ENCODE results near the gene PODN.
A peak's percentile ranks its signal among the peaks of the same experiment; 100 is the strongest.

PODN gene

DNA sequence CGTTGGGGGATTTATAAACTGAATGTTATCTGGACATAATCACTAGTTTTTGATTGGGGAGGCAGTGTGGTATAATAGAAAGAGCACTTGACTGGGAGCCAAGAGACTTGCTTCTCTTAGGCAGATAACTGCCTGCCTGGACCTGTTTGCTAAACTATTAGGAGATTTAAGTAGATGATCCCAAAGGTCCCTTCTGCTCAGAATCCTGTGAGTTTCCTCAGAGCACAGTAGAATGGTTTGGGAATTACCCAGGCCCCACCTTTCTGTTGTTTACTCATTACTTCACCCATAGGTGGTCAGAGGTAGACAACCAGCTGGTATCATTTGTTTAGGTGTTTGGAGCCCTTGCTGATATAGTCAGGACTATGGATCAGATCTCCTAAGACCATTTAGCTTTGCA lies 10.3 kb upstream of the PODN start:
- DNase-seq = no peak

DNA sequence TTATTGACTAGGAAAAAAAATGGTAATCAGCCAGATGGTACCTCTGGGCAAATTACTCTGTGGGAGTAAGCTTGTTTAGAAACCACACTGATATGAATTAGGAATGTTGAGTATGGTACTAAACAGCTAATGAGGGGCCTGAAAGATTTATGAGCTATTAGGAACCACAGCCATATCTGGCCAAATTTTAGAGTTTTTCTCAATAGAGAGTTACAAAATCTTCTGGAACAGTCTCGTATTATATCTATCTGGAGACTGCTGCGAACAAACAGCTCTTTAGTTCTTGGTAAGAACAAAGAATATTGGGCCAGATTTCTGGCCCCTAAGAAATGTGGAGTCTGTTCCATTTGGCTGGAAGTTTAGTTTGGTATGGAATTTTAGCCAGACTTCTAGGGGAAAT lies 4.9 kb upstream of the PODN start:
- no peak for DNase-seq

DNA sequence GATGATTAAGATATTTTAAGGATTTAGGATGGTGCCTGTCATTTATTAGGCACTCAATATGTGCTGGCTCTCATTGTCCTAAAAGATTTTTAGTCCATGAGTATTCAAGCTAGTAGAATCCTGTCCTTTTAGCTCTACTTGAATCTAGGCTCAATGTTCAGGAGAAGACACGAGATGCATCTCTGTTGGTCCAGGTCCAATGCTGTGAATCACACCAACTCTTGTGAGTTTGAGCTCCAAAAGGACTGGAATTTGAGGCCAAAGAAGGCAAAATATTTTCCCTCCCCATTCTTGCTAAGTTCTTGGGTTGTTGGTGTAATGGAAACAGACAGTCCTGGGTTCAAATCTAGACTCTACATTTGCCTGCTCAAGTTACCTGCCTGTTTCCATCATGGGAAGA lies 1.4 kb upstream of the PODN start:
- no peak for DNase-seq

DNA sequence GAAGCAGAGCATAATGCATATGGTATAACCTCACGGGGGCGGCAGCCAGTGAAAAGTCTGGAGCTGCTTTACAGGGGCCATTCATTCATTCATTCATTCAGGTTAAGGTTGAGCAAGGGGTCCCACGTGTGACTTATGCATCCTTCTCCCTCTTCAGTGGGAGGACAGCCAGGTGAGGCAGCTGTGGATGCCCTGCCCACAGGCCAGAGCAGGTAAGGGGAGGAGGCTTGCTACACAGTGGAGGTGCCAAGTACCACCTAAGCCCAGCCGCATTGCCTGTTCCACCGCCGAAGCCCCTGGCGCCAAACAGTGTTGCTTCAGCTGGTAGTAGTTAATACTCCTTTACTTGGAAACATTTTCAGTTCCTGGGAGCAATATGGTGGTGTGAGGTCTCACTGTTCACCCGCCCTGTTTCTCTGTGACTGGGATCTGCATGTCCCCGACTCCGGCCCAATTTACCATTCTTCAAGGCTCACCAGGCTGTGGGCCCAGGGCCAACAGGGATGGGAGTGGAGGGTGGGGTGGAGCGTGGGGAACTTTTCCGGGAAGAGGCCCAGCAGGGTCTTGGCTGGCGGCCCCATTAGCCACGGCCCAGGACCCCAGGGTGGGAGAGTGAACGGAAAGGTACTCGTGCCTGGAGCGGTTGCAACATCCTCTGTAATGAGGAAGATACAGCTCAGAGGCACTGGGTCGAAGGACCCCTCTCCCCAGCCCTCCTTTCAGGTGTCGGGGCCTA lies 722 bp upstream of the PODN start:
- DNase-seq = no peak

DNA sequence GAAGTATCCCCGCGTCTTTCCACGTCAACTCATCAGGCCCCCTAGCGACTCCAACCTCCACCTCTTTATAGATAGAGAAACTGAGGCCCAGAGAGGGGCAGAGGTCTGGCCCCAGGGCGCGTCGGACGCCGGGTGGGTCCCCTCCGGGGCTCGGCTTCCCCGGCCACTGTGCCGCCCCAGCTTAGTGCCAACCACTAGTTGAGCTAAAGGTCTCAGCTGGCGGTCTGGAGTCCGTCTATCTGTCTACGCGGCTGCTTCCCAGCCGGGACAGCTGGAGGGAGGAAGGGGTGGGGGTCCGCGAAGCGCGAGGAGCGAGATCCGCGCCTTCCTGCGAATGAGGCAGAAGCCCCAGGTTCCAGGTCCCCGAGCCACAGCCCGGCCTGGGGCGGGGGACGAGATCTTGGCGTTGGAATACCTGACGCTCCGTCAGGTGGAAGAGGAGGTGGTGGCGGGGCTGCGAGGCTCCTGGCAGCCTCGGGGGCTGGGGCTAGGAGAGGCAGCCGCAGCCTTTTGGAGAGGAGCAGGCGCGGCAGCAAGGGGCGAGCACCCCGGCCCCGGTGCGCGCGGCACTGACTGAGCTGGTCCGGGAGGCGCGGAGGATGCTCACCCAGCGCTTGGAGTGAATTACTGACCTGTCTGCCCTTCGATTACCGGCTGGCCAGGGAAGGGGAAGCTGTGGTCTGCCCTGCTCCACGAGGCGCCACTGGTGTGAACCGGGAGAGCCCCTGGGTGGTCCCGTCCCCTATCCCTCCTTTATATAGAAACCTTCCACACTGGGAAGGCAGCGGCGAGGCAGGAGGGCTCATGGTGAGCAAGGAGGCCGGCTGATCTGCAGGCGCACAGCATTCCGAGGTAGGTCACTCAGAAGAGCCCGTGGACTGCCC lies 937 bp downstream of the PODN start:
- no peak for DNase-seq

DNA sequence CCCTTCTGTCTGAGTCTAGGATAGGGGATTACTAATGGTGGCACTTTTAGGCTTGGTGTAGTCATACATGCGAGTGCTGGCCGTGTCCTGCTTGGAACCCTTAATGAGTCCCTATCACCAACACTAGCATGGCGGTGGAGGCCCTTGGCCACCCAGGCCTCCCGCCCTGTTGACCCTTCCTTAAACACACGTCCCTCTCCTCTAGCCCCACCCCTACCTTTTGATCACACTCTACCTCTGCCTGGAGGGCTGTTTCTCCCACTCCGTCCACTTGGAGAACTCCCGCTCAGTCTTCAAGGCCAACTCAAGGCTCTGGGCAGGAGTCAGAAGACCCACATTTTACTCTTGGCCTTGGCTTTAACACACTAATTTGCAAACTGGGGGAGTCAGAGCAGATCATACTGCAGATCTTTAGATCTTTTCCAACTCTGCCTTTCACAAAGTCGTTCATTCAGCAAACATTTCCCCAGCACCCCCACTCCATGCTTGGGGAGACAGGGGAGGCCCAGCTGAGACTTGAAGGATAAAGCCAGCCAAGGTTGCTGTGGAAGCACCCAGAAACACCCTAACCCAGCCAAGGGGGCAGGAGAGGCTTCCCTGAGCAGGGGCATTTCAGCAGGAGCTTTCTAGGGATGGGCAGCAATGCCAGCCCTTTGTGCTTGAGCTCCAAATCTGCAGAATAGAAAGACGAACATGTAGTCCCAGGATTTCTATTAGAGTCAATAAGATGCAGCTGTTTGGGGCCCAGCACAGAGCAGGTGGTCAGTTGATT lies 1.9 kb downstream of the PODN start:
- DNase-seq = no peak

DNA sequence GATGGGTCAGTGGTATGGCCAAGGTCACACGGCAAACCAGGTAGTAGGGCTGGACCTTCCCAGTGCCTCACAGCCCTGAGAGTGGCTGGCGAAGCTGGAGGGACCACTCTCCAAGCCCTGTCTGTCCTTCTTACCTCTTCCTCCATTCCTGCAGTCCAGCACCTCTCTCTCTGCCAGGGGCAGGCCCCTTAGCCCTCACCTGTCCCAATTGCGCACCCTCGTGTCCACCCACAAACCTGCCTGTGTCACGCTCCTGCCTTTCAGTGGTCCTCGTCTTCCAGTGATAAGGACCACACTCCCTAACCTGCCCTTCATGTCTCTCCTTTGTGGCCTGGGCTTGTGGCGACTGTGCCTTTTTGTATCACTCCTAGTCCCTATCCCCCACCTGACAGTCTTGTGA lies 3.4 kb downstream of the PODN start:
- no peak for DNase-seq

DNA sequence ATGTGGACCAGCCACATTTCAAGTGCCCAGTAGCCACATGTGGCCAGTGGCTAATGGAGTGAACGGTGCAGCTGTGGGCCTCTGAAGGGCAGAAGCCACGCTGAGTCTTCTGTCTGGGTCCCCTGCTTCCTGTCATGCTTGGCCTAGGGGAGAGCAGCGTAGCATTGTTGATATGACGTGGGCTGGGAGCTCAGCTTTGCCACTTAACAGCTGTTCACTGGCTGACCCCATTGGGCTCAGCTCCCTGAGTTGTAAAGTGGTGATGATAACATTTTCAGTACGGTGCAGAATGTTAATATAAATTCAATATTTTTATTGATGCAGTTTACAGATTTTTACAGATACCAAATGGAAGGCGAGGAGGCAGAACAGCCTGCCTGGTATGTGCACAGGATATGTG lies 4.5 kb downstream of the PODN start:
- no peak for DNase-seq

DNA sequence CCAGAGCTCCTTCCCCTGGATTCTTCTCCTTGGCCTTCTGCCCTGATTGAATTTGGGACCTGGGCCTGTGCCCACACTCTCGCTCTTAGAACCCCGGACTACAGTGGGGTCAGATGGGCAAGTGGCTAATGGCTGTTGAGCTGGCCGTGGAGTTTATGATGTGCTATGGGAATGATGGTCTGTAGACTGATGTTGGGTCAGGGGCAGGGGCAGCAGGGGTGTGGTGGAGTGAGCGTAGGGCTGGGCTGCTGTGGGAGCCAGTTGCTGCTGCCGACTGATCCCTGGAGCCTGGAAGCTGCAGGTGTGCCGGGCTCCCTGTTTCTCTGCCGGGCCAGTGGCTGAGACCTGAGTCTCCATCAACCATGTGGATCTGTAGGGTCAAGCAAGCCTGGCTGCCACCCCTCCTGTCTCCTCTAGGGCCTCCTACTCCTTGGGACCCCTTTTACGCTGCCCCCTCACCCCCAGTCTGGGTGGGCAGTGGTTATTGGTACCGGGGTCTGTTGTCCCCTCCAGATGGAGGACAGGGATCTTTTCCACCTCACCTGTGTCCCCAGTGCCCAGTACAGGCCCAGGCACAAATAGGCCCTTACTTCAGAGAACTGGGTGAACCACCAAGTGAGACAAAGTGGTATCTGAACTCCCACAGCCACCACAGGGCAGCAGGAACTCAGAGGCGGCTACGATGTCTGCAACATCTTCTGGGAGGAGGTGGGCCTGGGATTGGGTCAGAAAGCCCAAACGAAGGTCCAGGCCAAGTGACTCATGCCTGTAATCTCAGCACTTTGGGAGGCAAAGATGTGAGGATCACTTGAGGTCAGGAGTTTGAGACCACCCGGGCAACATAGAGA lies 5.1 kb downstream of the PODN start:
- no peak for DNase-seq

DNA sequence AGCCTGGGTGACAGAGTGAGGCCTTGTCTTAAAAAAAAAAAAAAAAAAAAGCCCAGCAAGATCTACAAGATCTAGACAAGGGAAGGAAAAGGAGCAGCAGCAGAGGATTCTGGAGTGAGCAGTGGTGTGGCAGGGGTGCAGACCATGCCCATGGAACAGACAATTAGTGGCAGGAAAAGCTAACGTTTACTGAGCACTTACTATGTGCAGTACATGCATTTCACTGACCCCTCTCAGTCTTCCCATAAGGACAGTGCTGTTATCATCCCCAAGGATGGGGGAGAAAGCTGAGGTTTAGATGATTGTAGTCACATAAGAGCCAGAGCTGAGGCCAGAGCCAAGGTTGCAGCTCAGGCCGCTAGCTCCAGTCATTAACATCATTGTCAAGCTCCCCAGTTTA lies 5.9 kb downstream of the PODN start:
- no peak for DNase-seq

DNA sequence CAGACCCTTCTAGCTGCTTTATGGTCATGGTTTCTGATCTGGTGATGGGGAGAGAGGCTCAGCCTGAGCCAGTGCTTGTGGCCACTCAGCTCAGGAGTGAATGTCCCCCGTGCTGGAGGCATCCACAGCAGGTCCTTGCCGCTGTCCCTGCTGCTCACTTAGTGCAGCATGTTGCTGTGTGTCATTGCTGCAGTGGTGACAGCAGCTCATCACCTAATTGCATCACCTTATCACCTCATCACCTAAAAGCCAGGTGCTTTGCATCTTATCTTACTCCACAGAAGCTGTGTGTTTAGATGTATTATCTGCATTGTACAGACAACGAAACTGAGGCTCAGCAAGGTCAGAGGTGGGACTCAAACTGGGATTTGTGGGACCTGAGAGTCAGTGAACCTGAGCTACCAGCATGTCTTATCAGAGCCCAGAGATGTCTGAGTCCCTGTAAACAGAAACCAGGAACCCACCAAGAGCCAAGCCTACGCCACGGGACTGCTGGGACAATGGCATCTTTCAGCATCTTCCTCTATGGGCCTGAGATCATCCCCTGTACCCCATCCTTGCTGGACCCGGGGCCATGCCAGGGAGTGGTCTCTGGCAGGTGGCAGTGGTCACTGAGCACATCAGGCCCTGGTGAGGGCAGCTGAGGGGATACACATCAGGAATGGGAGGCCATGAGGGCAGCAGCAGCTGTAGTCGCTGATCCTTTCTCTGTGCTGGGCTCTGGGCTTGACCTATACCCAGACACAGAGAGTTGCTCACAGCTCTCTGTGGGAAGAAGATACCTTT lies 6.5 kb downstream of the PODN start:
- DNase-seq = no peak

DNA sequence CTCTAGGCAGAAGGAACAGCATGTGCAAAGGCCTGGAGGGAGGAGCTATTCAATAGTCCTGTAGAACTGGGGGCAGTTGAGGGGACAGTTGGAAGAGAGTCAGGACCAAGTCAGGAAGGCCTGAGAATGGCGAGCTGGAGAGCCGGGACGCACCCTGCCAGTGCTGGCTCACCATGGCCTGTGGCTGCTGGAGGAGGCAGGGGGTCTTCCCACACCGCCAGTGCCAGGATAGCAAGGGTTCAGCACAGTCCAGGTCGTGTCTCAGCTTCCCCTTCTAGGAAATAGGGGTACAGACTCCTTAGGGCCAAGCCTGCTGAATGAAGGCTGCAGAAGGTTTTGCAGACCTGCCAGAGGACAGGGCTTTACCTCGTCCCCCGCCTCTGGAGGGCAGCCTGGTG lies 7.3 kb downstream of the PODN start:
- no peak for DNase-seq

DNA sequence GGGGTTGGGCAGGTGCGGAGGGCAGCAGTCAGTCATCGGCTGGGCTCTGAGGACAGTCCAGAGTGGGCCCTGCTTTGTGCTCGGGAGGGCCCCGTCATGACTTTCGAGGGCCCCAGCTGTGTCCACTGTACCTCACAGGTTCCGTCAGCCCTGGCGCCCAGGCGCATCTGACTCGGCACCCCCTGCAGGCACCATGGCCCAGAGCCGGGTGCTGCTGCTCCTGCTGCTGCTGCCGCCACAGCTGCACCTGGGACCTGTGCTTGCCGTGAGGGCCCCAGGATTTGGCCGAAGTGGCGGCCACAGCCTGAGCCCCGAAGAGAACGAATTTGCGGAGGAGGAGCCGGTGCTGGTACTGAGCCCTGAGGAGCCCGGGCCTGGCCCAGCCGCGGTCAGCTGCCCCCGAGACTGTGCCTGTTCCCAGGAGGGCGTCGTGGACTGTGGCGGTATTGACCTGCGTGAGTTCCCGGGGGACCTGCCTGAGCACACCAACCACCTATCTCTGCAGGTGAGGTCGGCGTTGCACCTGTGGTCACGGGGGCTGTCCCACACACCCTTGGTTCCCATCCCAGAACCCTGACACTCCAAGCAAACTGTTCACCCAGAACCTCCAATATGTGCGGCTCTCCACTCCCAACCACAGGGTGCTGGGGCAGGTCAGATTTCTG lies 7.8 kb downstream of the PODN start:
- no peak for DNase-seq

DNA sequence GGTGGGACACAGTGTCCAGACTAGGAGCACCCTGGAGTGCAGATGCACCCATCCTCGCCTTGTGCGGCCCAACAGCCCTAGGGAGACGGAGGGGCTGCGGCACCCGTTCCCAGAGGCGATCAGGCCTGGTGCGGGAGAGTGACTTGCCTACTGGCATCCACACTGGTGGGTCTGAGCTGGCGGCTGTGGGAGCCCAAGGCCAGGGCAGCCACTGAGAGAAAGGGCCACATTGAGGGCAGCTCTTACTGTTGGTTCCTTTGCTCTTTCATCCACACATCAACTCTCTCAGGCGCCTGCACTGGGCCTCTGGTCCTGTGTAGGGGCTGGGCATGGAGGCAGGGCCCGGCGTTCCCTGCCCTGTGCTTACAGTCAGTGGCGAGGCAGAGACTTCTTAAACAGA lies 8.6 kb downstream of the PODN start:
- peak in 1 of 5 experiments; percentile 0 for DNase-seq

DNA sequence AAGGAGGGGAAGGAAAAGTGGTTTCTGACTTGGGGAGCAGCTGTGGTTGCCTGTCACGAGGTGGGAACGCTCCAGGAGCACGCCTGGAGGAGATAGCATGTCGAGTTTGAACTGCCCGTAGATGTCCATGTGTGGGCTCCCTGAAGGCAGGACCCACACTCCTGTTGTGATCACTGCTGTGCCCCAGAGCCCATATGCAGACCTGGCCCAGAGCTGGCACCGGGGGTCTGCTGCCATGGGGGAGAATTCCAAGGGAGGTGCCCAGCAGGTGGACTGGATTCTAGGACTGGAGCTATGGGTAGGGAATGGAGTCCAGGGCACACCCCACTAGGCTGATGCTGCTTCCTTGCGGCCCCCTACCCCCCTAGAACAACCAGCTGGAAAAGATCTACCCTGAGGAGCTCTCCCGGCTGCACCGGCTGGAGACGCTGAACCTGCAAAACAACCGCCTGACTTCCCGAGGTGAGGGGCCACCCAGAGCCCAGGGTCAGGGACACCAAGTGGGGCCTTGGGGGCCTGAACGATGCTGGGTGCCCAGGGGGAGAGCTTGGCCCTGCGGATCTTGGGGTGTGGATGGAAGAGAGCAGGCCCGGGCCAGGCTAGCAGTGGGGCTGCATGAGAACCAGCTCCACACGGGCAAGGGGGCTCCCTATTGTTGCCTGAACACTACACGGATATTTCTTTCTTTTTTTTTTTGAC lies 9.3 kb downstream of the PODN start:
- DNase-seq = peak in 1 of 5 experiments; percentile 2

DNA sequence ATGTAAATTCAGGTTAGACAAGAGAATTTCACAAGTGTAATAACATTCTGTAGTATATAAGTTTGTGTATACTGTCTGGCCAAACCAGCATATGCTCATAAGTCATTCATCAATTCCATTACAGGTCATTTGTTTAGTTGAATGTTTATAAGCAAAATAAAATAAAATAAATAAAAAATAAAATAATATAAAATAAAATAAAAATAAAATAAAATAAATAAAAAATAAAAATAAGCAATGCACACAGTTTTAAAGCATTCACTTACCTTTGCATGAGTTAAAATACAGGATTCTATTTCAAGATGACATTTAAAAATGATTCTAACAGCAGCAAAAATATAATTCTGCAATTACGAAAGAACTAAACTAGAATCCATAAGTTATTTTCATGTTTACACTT lies 9.9 kb downstream of the PODN start:
- DNase-seq = no peak

DNA sequence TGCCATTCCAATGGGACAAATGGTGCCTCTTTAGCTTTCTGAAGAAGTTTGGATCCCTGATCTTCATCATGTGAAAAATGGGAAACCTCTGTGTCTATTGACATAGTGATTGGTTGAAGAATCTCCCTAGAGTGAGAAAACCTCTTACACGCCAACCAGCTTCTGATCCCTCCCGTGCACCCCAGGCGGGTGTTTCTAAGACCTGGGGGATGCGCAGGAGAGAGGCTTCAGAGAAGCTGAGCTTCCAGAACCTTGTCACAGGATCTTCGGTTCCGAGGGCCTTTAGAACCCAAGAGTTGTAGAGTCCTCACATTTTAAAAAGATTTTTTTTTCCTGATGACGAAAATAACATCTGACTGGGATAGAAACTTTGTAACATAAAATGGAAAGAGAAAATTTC lies 11.3 kb downstream of the PODN start:
- DNase-seq = no peak

DNA sequence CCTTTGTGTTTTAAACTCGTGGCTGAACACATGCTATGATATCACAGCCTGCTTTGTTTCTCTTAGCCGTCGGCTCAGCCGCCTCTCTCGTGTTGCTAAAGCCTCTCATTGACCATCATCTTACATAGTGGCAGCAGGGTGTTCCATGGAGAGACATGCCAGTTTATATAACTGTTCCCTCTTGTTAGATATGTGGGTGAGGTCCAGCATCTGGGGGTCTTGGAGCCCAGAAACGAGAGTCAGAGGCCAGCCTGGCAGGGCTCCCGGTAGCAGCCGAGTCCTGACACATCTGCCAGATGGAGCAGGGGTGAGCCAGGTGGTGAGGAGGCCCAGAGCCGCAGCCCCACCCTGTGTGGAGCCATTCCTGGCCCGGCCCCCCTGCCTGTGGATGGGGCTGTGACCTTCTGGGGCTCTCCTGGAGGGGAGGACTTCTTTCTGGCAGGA lies 11.9 kb downstream of the PODN start:
- peak in 1 of 5 experiments; percentile 7 for DNase-seq

DNA sequence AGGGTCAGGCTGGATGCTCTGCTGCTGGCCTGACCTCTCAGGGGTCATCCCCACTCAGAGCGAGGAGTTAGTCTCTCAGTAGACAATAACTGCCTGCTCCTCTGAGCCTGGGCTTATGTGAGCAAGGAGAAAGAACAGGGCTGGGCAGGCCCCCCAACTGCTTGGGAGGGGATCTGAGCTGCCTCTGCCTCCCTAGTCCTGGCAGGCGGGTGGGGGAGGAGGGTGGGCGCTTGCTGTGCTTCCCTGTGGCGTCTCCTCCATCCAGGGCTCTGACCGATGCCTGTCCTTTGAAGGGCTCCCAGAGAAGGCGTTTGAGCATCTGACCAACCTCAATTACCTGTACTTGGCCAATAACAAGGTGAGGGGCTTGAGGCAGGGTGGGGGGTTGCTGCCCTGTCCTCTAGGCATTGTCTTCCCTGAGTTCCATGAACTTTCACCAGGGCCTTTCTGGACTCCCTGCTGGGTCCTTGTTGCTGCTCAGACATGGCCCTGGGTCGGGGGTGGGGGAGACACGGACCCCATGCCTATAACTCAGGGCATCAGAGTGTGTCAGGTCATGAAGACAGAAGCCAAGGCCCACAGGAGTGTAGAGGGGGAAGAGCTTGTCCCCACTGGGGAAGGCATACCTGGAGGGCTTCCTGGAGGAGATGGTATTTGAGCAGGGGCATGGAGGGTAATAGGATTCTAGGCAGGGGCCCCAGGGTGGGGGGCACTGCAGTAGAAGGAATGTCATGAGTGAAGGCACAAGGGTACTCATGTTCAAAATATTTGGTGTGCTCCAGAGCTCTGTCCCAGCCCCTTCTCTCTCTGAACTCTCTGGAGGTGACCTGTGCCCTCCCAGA lies 12.5 kb downstream of the PODN start:
- DNase-seq = peak in 1 of 5 experiments; percentile 2

Measured in T-helper 2 cell (primary cell).